C4-2B (cell line): ENCODE results near the gene CHMP2A.
A peak's percentile ranks its signal among the peaks of the same experiment; 100 is the strongest.
"Not testable (repeated sequence)": the region's sequence is repeated elsewhere in the genome, so short reads cannot be mapped to it uniquely, and the experiment has no call there.

Source experiments
- H3K27ac ChIP-seq: fragments of 450-650 bp; 2 replicates; pipeline ENCODE4 v1.5.1; 2017
- ZFX ChIP-seq: fragments of 450-650 bp; IDR thresholded peaks from 2 replicates; pipeline ENCODE4 v1.6.1; 2017
- TF ChIP-seq, protein P1 (sequence below): fragments of 450-650 bp; conservative IDR thresholded peaks from 2 replicates; pipeline ENCODE4 v1.5.1; 2017; ENCODE audit warnings: mild to moderate bottlenecking

Gene CHMP2A

DNA sequence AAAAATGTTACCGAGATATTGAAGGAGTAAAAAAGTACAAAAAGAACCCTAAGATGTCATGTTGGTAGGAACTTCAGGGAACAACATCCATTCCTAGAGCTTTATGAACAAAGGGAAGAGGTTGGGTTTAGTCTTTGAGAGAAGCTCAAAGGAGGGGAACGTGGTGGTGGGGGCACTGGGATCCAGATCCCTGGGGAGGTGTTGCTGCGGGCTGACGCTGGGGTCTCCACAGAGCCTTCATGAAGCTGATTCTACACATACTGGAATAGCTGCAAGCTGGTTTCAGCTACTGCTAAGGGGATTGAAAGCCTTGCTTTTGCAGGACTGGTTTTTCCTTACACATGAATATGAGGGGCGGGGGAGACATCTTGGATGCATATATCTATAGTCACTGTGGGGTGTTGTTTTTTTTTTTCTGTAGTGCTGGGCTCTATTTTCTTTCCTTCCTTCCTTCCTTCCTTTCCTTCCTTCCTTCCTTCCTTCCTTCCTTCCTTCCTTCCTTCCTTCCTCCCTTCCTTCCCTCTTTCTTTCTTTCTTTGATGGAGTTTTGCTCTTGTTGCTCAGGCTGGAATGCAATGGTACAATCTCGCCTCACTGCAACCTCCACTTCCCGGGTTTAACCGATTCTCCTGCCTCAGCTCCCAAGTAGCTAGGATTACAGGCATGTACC, 24.7 kb upstream of the CHMP2A start:
- TF ChIP-seq, protein P1, sequence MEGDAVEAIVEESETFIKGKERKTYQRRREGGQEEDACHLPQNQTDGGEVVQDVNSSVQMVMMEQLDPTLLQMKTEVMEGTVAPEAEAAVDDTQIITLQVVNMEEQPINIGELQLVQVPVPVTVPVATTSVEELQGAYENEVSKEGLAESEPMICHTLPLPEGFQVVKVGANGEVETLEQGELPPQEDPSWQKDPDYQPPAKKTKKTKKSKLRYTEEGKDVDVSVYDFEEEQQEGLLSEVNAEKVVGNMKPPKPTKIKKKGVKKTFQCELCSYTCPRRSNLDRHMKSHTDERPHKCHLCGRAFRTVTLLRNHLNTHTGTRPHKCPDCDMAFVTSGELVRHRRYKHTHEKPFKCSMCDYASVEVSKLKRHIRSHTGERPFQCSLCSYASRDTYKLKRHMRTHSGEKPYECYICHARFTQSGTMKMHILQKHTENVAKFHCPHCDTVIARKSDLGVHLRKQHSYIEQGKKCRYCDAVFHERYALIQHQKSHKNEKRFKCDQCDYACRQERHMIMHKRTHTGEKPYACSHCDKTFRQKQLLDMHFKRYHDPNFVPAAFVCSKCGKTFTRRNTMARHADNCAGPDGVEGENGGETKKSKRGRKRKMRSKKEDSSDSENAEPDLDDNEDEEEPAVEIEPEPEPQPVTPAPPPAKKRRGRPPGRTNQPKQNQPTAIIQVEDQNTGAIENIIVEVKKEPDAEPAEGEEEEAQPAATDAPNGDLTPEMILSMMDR = no peak
- no peak for TF ChIP-seq ZFX
- no peak overlapping the region for H3K27ac ChIP-seq

DNA sequence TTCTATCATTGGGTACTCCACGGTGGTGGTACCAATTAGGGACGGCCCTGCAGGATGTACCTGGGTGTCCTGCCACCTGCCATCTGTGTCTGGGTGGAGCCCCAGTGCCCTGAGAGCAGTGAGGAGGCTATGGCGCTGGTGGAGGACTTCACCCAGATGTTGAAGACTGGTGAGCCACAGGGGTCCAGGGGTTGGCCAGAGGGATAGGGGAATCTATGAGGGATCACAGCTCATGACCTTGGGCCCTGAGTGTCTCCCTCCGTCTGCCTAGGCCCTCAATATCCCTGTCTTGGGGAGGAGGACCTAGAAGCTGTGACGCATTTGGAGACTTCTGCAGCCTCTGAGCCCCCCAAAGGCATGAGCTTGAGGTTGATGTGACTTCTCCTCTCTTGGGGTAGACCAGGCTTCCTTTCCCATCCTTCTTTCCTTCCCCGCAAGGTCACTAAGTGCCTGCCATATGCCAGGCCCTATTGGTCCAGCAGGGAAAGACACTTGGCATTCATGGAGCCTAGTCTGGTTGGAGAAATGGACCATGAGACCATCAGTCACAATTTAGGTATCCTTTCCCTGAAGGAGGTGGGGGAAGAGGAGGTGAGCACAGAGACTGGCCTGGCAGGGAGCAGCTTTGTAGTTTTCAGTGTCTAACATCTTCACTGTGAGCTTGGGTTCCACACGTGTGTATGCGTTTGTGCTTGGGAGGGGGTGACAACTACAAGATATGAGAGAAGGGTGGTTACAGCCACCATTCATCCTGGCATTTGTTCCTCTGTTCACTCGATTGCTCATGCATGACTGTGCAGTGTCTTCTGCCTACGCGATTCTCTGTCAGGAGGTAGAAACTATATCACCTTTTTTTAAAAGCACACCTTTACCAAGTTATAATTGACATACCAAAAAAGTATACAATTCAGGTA, 23.4 kb upstream of the CHMP2A start:
- no peak for TF ChIP-seq ZFX
- TF ChIP-seq, protein P1 = no peak
- H3K27ac ChIP-seq = no peak overlapping the region

DNA sequence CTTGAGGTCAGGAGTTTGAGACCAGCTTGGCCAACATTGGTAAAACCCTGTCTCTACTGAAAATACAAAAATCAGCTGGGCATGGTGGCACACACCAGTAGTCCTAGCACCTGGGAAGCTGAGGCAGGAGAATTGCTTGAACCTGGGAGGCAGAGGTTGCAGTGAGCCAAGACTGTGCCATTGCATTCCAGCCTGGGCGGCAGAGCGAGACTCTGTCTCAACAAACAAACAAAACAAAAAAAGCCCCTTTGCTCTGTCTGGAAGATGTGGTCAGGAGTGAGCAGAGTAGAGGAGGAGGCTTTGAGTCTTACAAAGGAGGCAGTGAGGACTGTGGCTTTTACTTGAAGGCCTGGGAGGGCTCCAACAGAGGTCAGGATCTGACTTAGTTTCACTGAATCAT, 22.7 kb upstream of the CHMP2A start:
- H3K27ac ChIP-seq = not testable (repeated sequence)

DNA sequence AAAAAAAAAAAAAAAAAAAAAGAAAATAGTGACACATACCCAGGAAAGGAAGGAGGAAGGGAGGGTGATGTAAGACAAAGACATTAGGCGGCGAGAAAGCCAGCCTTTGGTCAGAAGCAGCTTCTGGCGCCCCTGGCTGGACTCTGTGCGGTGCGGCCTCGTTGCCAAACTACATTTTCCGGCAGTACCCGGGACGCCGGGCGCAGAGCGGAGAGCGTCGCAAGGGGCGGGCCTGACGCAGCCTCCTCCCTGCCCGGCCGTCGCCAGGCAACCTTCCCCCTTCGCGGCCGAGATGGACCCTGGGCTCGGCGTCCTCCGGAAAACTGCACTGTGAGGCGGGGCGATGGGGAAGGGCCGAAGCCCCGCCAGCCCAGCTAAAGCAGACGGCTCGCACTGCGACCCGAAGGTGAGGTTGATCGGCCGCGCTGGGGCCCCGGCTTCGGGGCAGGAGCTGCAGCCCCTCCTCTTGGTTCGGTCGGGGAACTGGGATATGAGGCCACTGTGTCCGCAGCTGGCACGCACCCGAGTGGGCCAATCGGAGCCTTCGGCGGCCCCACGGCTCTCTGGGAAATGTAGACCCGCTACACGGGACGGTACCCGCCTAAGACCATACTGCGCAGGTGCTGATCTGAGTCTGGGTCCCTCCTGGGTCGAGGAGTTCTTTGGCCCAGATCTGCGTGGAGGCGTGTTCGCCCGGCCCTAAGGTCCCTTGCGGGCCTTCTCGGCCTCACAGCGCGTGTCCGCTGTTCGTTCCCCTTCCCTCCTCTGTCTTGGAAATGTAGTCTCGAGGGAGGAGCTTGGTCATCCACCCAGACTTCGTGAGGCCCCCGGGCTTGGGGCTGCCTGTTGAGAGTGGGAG, 20.5 kb upstream of the CHMP2A start:
- TF ChIP-seq, protein P1 = no peak
- peak; percentile 33; the same call in 1 of the 2 replicates for TF ChIP-seq ZFX
- H3K27ac ChIP-seq = peak overlapping the region; percentile 78

DNA sequence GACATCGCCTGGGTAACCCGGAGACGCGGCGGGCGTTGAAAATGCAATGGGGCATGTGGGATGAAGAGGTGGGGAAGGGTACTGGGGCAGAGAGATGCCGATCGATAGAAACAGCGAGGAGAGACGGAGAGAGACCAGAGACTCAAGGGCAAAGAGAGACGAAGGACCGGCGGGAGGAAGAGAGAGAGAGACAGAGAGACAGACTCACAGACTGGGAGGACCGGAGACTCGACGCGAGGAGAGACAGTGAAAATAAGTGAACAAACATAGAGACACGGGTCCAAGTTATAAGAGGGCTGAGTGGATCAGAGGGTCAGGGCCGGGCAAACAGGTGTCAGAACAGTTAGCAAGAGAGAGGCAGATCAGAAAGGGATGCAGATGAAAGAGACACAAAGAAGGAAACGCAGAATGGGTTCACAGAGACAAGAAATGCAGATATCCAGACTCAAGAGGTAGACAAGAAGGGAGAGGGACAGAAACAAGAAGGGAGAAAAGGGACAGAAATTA, 18.8 kb upstream of the CHMP2A start:
- peak overlapping the region; percentile 89 for H3K27ac ChIP-seq
- TF ChIP-seq, protein P1 = no peak
- no peak for TF ChIP-seq ZFX

DNA sequence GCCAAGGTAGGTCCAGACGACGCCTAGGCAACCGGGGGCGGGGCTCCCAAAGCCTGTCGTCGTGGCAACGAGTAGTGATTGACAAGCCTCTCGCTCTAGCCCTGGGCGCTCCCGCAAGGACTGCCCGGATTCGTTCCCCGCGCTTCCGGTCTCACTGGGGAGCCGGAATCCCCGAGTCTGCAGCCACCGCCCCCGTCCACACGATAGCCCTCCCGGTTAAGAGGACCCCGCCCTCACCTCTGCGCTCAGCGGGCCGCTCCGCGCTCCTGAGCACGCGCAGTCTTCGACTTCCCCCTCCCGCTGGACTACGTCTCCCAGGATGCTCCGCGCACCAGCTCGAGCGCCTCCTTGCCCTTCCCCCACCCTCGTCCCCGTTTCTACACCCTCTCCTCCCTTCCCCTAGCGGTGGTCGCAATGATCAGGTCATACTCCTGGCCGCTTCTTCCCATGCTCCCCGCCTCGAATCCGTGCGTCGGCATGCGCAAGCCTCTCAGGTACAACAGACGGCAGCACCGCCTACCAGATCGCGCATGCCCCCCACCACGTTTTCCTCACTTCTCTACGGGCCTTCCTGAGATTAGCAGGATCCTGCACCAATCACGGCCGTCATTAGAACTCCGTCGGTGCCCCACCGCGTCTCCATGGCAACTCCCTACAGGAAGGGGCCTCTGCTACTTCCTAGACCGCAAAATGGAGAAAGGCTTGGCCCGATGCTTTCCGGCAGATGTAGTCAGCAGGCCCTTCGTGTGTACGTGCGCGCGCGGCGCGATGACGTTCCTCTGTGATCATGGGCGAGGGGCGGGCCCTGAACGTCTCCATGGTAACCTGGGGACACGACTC, 18.1 kb upstream of the CHMP2A start, which contains the start of gene MZF1:
Gene MZF1 (minus strand): TSS at position 518 of the 840 bp plus-strand sequence. CDS start 1,946 bp downstream, outside the sequence.
- peak within 1 kb of the TSS; percentile 89 for H3K27ac ChIP-seq
- TF ChIP-seq, protein P1 = no peak
- TF ChIP-seq ZFX = no peak
